ENCODE data around the gene ZBTB18.

- no peak for TF ChIP-seq CTCF (IDR thresholded peaks at IDR 0.05)
- no peak for TF ChIP-seq EZH2 (IDR thresholded peaks at IDR 0.05)
- no peak for TF ChIP-seq EZH2phosphoT487 (IDR thresholded peaks at IDR 0.05)
These were observed 1.7 kb upstream of the ZBTB18 start for GRCh38 chr1:244049162-244050013.

Data from neural progenitor cell (in vitro differentiated cells).